Measurements from ENCODE around the gene TOMM20L.

- TF ChIP-seq CTCF (IDR thresholded peaks at IDR 0.05) (no peak), EP300 (IDR thresholded peaks at IDR 0.05) (no peak), POLR2A (IDR thresholded peaks at IDR 0.05) (no peak)
Observed at GRCh38 chr14:58439476-58439875, 43.7 kb downstream of the TOMM20L start.
